Brain microvascular endothelial cell (primary cell): Measurements from ENCODE around the gene ADGRF3.

Experiments
- DNase-seq: peaks from one replicate; pipeline ENCODE4 v3.0.0-alpha.2; 2020
- H3K27ac ChIP-seq: fragments of 250-450 bp; sonication (Bioruptor Pico); 2 replicates; pipeline ENCODE4 v1.5.1; 2020; ENCODE audit warnings: mild to moderate bottlenecking, moderate library complexity
- H3K27me3 ChIP-seq: fragments of 250-450 bp; sonication (Bioruptor Pico); replicated peaks from 2 replicates; pipeline ENCODE4 v1.5.1; 2020; ENCODE audit warnings: mild to moderate bottlenecking
- H3K36me3 ChIP-seq: fragments of 250-450 bp; sonication (Bioruptor Pico); replicated peaks from 2 replicates; pipeline ENCODE4 v1.5.1; 2020; ENCODE audit warnings: mild to moderate bottlenecking
- H3K4me3 ChIP-seq: 2 replicates; pipeline ENCODE4 v1.5.1; 2011; ENCODE audit warnings: low read depth, mild to moderate bottlenecking, control low read depth, low read length, moderate library complexity
- CTCF ChIP-seq: IDR thresholded peaks from 2 replicates; pipeline ENCODE4 v1.5.1; 2011; ENCODE audit warnings: low read depth, mild to moderate bottlenecking, moderate library complexity, low read length, control low read depth, inconsistent platforms; ENCODE audit errors: missing control alignments
- in situ Hi-C: cut with HindIII; loops from 2 replicates; pipeline ENCODE4 v1.10.0; 2017; ENCODE audit warnings: low sequenced_read_pairs, low pct_ligation_motif_present

Gene ADGRF3

DNA sequence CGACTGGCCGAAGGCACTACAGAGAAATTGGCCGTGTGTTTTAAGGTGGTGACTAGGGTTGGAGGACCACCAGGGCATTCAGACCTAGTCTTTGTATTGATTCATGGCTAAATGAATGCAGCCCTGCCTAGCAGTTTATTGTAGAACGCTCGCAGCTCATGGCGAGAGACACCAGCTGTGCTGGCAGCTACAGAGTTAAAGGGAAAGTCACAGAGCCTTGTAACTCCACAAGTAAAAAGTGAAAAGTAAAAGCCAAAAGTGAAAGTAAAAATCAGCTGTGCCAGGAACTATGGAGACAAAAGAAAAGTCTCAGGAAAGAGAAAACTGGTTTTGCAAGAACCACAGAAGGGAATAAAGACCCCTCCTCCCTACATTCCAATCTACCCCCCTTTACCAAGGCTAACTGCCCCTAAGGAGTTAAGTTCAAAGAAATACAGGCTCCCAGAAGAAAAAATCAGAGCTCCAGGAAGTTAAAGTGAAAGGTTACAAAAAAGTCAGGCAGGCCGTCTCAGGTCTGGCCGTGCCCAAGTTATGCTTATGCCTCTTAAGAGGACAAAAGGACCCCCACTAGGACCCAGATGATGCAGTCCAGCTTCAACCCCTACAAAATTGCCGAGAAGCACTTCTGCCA is 47.0 kb downstream of the ADGRF3 start:
- peak; percentile 55 for DNase-seq
- Histone ChIP-seq H3K27me3 (no peaks in the 10 kb centered on the region), H3K4me3 (peak overlapping the region; percentile 63), H3K27ac (peak overlapping the region; percentile 80), H3K36me3 (no peaks in the 10 kb centered on the region)
- no peak for TF ChIP-seq CTCF
- in situ Hi-C loops, result no loop called here

GRCh38 chr2:26298638-26299393 is 47.8 kb downstream of the ADGRF3 start:
- Histone ChIP-seq H3K4me3 (peak overlapping the region; percentile 63), H3K36me3 (no peaks in the 10 kb centered on the region), H3K27ac (peak overlapping the region; percentile 80), H3K27me3 (no peaks in the 10 kb centered on the region)
- no peak for TF ChIP-seq CTCF
- peak; percentile 29 for DNase-seq
- in situ Hi-C loops, result no loop called here

GRCh38 chr2:26298286-26298637 is 48.3 kb downstream of the ADGRF3 start:
- no peaks in the 10 kb centered on the region for H3K27me3 ChIP-seq
- H3K27ac ChIP-seq, result no peak overlapping the region
- TF ChIP-seq CTCF, result no peak
- H3K4me3 ChIP-seq, result peak overlapping the region; percentile 63
- in situ Hi-C loops, result no loop called here
- no peak for DNase-seq
- H3K36me3 ChIP-seq, result no peaks in the 10 kb centered on the region

- Histone ChIP-seq H3K27me3 (no peaks in the 10 kb centered on the region), H3K27ac (no peak overlapping the region), H3K36me3 (no peaks in the 10 kb centered on the region), H3K4me3 (no peak overlapping the region)
- DNase-seq, result no peak
- TF ChIP-seq CTCF, result no peak
- in situ Hi-C loops, result no loop called here
Measured at GRCh38 chr2:26297061-26297460, 49.5 kb downstream of the ADGRF3 start.

DNA sequence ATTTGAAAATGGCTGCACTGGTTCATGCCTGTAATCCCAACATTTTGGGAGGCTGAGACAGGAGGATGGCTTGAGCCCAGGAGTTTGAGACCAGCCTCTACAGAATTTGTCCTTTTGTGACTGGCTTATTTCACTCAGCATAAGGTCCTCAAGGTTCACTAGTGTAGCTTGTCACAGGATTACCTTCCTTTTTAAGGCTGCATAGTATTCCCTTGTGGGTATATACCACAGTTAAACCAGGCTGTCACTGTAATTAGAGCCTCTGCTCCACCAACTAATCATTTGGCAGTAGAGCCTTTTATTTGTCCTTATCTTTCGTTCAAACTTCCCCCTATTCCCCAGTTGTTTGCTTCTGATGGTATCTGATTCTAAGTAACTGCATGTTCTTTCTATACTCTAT is 51.1 kb downstream of the ADGRF3 start:
- Histone ChIP-seq H3K27me3 (no peaks in the 10 kb centered on the region), H3K4me3 (no peak overlapping the region), H3K27ac (no peak overlapping the region), H3K36me3 (no peaks in the 10 kb centered on the region)
- no peak for TF ChIP-seq CTCF
- no peak for DNase-seq
- in situ Hi-C loops, result no loop called here
